Thoracic aorta (tissue), 2 donors: Measurements from ENCODE around the gene CFB. TPM values are rescaled to one million over a fixed set of nuclear protein-coding genes. Genes with fewer than 3 reads are reported as not detected.

Experiments used
- ATAC-seq: fragments of 150-250 bp; one replicate; pipeline ENCODE4 v1.8.0; 2017; ENCODE audit warnings: low read depth; ENCODE audit not compliant: insufficient number of reproducible peaks, low FRiP score
- DNase-seq: peaks from one replicate; pipeline ENCODE4 v3.0.0-alpha.2; 2020; ENCODE audit warnings: low spot score
- H3K27ac ChIP-seq, 2 donors: fragments of 200-600 bp; sonication (generic); 1 replicate in 1 of 2; 2 replicates in 1 of 2; pipeline ENCODE4 v1.5.1; 2016; ENCODE audit warnings: mild to moderate bottlenecking in 2 of 2, moderate library complexity in 2 of 2
- H3K27me3 ChIP-seq: fragments of 200-600 bp; sonication (generic); replicated peaks from 2 replicates; pipeline ENCODE4 v1.6.0; 2016; ENCODE audit warnings: mild to moderate bottlenecking; ENCODE audit not compliant: insufficient read depth
- H3K36me3 ChIP-seq: fragments of 200-600 bp; sonication (generic); one replicate; pipeline ENCODE4 v1.5.1; 2016
- H3K4me1 ChIP-seq, 2 donors: fragments of 200-600 bp; sonication (generic); 1 replicate in 1 of 2; 2 replicates in 1 of 2; pipeline versions ENCODE4 v1.5.1 to v1.6.0; 2016; ENCODE audit warnings: low read depth in 2 of 2, mild to moderate bottlenecking in 1 of 2; ENCODE audit not compliant: control insufficient read depth in 1 of 2
- H3K4me3 ChIP-seq: fragments of 200-600 bp; sonication (generic); 2 replicates; pipeline ENCODE4 v1.5.1; 2016; ENCODE audit warnings: mild to moderate bottlenecking
- H3K9me3 ChIP-seq: fragments of 200-600 bp; sonication (generic); 2 replicates; pipeline ENCODE4 v1.5.1; 2016
- CTCF ChIP-seq: fragments of 200-600 bp; sonication (generic); IDR thresholded peaks from one replicate; pipeline ENCODE4 v1.5.1; 2019; ENCODE audit warnings: antibody characterized with exemption
- total RNA-seq, 2 donors: library from RNA; depleted of rRNA; stranded (reverse); fragments of >200 nt; gene quantifications; one replicate each; pipeline versions ENCODE4 v1.1.0 to v1.2.3, GENCODE V29; 2016

CFB gene
- total RNA-seq, 2 donors from 2014 or later = 55.2 to 142 TPM

GRCh38 chr6:31956796-31957195, 10.9 kb downstream of the CFB start:
- Histone ChIP-seq H3K36me3 (peaks cover 52% of the 10 kb centered on the region), H3K4me3 (no peak overlapping the region), H3K9me3 (no peaks in the 10 kb centered on the region), H3K27me3 (no peaks in the 10 kb centered on the region), H3K27ac (no peak overlapping the region), H3K4me1 (peaks cover 4 to 26% of the 10 kb centered on the region in 2 donors)
- ATAC-seq = no peak
- no peak for TF ChIP-seq CTCF
- DNase-seq = no peak

- H3K4me1 ChIP-seq = peaks cover 4 to 23% of the 10 kb centered on the region in 2 donors
- no peak for TF ChIP-seq CTCF
- H3K36me3 ChIP-seq = peaks cover 59% of the 10 kb centered on the region
- H3K27me3 ChIP-seq = no peaks in the 10 kb centered on the region
- H3K4me3 ChIP-seq = peak overlapping the region; percentile 92
- ATAC-seq (peak; percentile 4), DNase-seq (no peak)
- H3K9me3 ChIP-seq = no peaks in the 10 kb centered on the region
- H3K27ac ChIP-seq = peak overlapping the region; percentile 84 to 94
Observed at GRCh38 chr6:31958412-31958740, 12.5 kb downstream of the CFB start.

GRCh38 chr6:31958741-31959739, 13.1 kb downstream of the CFB start, which contains the start of the genes NELFE and SKIC2:
Gene NELFE, minus strand, starts transcription at chr6:31958971. Its CDS starts 525 bp downstream, at chr6:31958446.
Gene SKIC2, plus strand, starts transcription at chr6:31959175. Its CDS starts 18 bp downstream, at chr6:31959193.
- H3K36me3 ChIP-seq = peaks cover 59% of the 10 kb centered on the region

GRCh38 chr6:31961616-31962015, 15.7 kb downstream of the CFB start:
- no peak for ATAC-seq
- H3K4me1 ChIP-seq = peaks cover 4 to 23% of the 10 kb centered on the region in 2 donors
- no peak overlapping the region for H3K4me3 ChIP-seq
- no peak for TF ChIP-seq CTCF
- H3K27ac ChIP-seq = no peak overlapping the region
- DNase-seq = no peak
- H3K27me3 ChIP-seq = no peaks in the 10 kb centered on the region
- H3K36me3 ChIP-seq = peaks cover 54% of the 10 kb centered on the region
- no peaks in the 10 kb centered on the region for H3K9me3 ChIP-seq

More at GRCh38 chr6:31958741-31959739, 13.1 kb downstream of the CFB start, which contains the start of the genes NELFE and SKIC2:
- no peaks in the 10 kb centered on the region for H3K27me3 ChIP-seq
- H3K4me1 ChIP-seq = peaks cover 4 to 23% of the 10 kb centered on the region in 2 donors
- ATAC-seq (peak; percentile 95), DNase-seq (peak; percentile 87)
- peak within 1 kb of the TSS; percentile 92 for H3K4me3 ChIP-seq
- peak within 1 kb of the TSS; percentile 84 to 94 for H3K27ac ChIP-seq
- H3K9me3 ChIP-seq = no peaks in the 10 kb centered on the region
- no peak for TF ChIP-seq CTCF

- TF ChIP-seq CTCF = no peak
- DNase-seq (no peak), ATAC-seq (no peak)
- H3K27ac ChIP-seq = no peak overlapping the region
- no peaks in the 10 kb centered on the region for H3K27me3 ChIP-seq
- H3K36me3 ChIP-seq = peaks cover 68% of the 10 kb centered on the region
- H3K9me3 ChIP-seq = no peaks in the 10 kb centered on the region
- peaks cover 4 to 10% of the 10 kb centered on the region in 2 donors for H3K4me1 ChIP-seq
- no peak overlapping the region for H3K4me3 ChIP-seq
Observed at GRCh38 chr6:31963921-31964320, 18.0 kb downstream of the CFB start.
